Measurements from ENCODE around the gene ATP6V0B.

ATP6V0B gene

GRCh38 chr1:43985984-43986595 is 11.3 kb downstream of the ATP6V0B start:
- no peak for FAIRE-seq

- FAIRE-seq, result no peak
Observed at GRCh38 chr1:43986712-43987111, 12.0 kb downstream of the ATP6V0B start.

DNA sequence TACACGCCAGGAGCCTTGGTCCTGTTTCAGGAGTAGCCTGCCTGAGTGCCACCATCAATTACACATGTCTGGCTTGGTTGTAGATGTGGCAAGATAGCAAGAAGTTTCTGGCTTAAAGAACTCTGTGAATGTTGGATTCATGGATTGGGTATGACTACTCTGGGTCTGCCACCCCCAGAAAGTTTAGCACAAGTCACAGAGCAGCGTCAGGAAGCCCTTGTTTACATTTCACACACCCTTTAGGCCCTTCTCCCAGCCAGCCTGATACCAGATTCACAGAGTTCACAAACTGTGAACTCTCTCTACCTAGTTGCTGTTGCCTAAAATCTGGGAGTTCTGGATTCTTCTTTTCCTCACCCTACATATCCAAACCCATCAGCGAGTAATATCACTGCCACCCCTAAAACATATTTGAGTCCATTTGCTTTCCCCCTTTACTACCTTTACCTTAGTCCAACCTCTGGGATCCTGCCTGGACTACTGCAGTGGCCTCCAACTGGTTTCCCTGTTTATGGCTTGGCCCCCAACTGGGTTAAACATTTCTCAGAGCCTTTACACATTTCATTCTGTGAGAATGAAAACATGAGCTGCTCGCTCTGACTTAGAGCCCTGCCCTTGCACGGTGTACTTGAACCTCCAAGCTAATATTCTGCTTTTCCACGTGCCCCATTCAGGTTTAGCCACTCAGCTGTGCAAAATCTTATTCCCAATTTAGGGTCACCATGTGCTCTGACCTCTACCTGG is 12.6 kb downstream of the ATP6V0B start:
- no peak for FAIRE-seq

DNA sequence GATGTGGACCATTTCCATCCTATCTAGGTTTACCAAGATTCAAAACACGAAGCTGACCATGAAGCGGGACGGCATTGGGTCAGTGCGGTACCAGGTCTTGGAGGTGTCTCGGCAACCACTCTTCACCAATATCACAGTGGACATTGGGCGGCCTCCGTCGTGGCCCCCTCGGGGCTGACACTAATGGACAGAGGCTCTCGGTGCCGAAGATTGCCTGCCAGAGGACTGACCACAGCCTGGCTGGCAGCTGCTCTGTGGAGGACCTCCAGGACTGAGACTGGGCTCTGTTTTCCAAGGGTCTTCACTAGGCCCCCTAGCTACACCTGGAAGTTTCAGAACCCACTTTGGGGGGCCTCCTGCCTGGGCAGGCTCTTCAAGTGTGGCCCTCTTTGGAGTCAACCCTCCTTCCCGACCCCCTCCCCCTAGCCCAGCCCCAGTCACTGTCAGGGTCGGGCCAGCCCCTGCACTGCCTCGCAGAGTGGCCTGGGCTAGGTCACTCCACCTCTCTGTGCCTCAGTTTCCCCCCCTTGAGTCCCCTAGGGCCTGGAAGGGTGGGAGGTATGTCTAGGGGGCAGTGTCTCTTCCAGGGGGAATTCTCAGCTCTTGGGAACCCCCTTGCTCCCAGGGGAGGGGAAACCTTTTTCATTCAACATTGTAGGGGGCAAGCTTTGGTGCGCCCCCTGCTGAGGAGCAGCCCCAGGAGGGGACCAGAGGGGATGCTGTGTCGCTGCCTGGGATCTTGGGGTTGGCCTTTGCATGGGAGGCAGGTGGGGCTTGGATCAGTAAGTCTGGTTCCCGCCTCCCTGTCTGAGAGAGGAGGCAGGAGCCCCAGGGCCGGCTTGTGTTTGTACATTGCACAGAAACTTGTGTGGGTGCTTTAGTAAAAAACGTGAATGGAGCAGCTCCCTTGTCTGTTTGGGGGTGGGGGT is 15.8 kb downstream of the ATP6V0B start:
- no peak for FAIRE-seq

- no peak for FAIRE-seq
Observed at GRCh38 chr1:43991200-43991475, 16.4 kb downstream of the ATP6V0B start.

- peak; percentile 17 for FAIRE-seq
Observed at GRCh38 chr1:43991476-43992231, 16.9 kb downstream of the ATP6V0B start, which contains the start of gene CCDC24. TSS of gene CCDC24 (plus strand) at chr1:43991599. CDS start at chr1:43991879, 280 bp downstream.

- FAIRE-seq, result no peak
Observed at GRCh38 chr1:43992232-43992995, 17.7 kb downstream of the ATP6V0B start.

GRCh38 chr1:43993206-43993914 is 18.6 kb downstream of the ATP6V0B start:
- no peak for FAIRE-seq

DNA sequence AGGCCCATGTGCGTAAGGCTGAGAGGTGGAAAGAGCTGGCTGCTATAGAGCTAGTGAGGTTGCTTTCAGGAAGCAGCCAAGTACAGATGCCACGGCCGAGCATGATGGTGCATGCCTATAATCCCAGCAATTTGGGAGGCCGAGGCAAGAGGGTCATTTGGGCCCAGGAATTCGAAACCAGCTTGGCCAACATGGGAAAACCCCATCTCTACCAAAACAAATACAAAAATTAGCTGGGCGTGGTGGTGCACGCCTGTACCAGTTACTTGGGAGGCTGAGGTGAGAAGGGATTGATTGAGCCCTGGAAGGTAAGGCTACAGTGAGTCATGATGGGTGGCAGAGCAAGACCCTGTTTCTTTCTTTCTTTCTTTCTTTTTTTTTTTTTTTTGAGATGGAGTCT is 19.3 kb downstream of the ATP6V0B start:
- no peak for FAIRE-seq

- FAIRE-seq, result no peak
Observed at GRCh38 chr1:43994794-43995790, 20.3 kb downstream of the ATP6V0B start.

GRCh38 chr1:43995984-43996732 is 21.4 kb downstream of the ATP6V0B start:
- no peak for FAIRE-seq

- FAIRE-seq, result no peak
Observed at GRCh38 chr1:43996733-43997115, 22.0 kb downstream of the ATP6V0B start.

DNA sequence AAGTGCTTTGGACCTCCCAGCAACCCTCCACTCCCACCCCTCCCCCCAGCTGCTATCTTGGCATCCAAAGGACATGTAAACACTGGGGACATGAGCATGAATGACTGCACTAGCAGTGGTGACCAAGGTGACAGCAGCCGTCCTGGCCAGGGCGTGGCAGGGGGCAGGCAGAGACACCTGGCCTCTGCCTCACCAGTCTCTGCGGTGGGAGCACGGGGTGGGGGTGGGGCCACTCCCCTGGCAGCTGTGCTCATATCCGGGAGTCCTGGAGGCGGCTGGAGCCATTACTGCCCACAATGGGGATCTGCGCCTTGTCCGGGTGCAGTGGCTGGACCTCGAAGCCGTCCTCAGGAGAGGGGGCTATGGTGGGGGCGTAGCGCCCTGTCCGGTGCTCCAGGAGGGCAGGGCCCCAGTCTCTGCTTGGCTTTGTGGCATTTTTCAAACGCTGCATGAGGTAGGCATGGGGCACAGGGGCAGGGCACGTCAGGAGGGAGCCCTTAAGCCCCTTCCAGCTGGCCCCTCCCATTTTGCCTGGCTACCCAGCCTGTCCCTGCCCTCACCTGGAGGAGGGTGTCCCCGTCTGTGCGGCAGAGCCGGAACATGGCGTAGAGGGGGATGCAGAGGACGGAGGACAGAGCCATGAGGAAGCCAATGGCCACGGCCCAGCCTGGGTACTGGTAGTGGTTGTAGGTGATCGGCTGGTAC is 22.7 kb downstream of the ATP6V0B start:
- FAIRE-seq, result no peak

- FAIRE-seq, result no peak
Observed at GRCh38 chr1:43998000-43998378, 23.2 kb downstream of the ATP6V0B start.

- no peak for FAIRE-seq
Observed at GRCh38 chr1:43999455-43999854, 24.7 kb downstream of the ATP6V0B start.

DNA sequence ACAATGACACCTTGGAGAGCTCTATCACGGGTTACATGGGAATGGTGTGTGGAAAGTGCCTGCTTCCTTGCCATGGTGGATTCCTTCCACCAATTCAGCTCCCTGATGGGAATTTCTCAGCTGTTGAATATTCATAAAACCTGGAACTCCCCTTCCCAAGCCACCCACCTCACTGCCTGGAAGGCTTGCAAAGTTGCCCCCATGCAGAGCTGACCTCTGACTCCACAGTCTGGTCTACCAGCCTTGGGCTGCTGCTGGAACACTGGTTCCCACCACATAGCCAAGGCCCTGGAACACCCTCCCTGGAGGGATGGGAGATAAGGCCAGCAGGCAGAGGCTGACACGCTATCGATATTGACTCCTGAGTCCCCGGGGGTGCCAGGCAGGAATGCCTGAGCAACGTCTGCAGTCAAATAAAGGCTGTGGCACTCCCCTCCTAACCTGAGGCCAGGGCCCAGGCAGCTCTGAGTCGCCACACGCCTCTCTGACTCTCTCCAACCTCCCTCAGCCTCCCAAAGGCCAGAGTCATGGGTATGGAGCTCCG is 25.4 kb downstream of the ATP6V0B start:
- no peak for FAIRE-seq

DNA sequence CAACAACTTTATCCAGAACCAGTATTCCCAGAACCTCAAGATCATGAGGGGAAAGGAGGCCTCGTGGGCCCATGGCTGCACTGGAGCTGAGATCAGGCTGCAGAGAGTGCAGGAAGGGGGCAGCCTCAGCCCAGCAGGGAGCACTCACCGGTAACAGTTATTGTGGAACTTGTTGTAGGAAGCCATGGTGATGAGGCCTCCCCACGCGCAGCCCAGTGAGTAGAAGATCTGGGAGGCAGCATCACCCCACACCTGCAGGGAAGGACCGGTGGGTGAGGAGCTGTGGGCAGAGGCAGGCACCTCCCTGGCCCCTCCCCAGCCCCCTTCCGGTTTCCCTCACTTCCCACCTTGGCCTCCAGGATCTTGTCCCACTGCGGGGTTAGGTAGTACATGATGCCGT is 27.4 kb downstream of the ATP6V0B start:
- no peak for FAIRE-seq

GRCh38 chr1:44002606-44003157 is 27.9 kb downstream of the ATP6V0B start:
- FAIRE-seq, result no peak
